ENCODE measurements around the gene IER5L. TPM values are rescaled to one million over a fixed set of nuclear protein-coding genes. Genes with fewer than 3 reads are reported as not detected.

Gene IER5L
- total RNA-seq, 1 donor from 2014 or later, result 37.5 TPM

DNA sequence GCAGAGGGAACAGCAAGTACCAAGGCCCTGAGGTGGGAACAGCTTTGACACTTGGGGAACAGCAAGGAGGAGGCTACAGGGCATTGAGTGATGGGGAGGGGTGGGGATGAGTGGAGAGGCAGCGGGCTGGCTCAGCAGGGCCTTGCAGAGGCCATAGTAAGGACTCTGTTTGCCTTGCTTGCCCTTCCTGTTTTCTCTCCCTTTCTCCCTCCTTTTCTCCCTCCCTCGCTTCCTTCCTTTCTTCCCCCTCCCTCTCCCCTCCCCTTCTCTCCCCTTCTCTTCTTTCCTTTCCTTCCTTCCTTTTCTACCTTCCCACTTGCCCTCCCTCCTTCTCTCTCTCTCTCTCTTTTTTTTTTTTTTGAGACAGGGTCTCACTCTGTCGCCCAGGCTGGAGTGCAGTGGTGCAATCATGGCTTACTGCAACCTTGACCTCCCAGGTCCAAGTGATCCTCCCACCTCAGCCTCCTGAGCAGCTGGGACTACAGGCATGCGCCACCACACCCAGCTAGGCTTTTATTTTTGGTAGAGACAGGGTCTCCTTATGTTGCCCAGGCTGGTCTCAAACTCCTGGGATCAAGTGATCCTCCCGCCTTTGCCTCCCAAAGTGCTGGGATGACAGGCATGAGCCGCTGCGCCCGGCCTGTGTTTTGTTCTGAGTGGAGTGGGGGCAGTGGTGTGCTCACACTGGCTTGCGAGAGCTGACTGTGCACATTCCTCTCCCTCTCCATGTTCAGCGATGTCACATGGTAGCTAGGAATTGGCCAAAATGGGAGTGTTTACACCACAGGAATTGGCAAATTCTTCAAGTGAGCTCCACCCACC, 17.1 kb downstream of the IER5L start:
- Mint-ChIP-seq H3K4me3 (no peak overlapping the region), H3K9me3 (peaks cover 4% of the 10 kb centered on the region), H3K27me3 (no peaks in the 10 kb centered on the region), H3K36me3 (peaks cover 4% of the 10 kb centered on the region), H3K4me1 (ENCODE audit: unreplicated experiment) (peaks cover 12% of the 10 kb centered on the region), H3K27ac (peak overlapping the region; percentile 65)
- TF ChIP-seq, protein P1, sequence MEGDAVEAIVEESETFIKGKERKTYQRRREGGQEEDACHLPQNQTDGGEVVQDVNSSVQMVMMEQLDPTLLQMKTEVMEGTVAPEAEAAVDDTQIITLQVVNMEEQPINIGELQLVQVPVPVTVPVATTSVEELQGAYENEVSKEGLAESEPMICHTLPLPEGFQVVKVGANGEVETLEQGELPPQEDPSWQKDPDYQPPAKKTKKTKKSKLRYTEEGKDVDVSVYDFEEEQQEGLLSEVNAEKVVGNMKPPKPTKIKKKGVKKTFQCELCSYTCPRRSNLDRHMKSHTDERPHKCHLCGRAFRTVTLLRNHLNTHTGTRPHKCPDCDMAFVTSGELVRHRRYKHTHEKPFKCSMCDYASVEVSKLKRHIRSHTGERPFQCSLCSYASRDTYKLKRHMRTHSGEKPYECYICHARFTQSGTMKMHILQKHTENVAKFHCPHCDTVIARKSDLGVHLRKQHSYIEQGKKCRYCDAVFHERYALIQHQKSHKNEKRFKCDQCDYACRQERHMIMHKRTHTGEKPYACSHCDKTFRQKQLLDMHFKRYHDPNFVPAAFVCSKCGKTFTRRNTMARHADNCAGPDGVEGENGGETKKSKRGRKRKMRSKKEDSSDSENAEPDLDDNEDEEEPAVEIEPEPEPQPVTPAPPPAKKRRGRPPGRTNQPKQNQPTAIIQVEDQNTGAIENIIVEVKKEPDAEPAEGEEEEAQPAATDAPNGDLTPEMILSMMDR (conservative IDR thresholded peaks at IDR 0.05), result no peak
- DNase-seq (ENCODE audit: extremely low spot score, unreplicated experiment), result no peak

DNA sequence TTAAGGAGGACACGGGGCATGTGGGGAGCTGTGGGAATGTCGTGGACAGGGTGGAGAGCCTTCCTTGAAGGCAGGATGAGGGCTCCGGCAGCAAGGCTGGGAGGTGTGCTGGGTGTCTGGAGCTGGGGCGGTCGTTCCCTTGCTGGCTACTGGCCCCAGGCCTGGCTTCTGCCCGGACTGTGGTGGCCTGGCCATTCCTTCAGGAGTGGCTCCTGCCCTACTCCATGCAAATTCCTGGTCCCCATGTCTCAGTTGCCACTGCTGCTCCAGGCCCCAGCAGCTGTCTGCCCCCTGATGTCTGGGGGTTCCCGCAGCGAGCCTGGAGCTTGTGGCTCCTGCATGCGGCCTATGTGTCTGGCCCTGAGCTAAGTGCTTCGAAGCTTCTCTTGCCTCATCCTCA, 21.9 kb downstream of the IER5L start:
- Mint-ChIP-seq H3K9me3 (peaks cover under 1% of the 10 kb centered on the region), H3K4me3 (no peak overlapping the region), H3K4me1 (ENCODE audit: unreplicated experiment) (peaks cover 5% of the 10 kb centered on the region), H3K36me3 (peaks cover 7% of the 10 kb centered on the region), H3K27ac (no peak overlapping the region), H3K27me3 (no peaks in the 10 kb centered on the region)
- peak; percentile 63 for DNase-seq (ENCODE audit: extremely low spot score, unreplicated experiment)
- TF ChIP-seq, protein P1 (conservative IDR thresholded peaks at IDR 0.05), result no peak

DNA sequence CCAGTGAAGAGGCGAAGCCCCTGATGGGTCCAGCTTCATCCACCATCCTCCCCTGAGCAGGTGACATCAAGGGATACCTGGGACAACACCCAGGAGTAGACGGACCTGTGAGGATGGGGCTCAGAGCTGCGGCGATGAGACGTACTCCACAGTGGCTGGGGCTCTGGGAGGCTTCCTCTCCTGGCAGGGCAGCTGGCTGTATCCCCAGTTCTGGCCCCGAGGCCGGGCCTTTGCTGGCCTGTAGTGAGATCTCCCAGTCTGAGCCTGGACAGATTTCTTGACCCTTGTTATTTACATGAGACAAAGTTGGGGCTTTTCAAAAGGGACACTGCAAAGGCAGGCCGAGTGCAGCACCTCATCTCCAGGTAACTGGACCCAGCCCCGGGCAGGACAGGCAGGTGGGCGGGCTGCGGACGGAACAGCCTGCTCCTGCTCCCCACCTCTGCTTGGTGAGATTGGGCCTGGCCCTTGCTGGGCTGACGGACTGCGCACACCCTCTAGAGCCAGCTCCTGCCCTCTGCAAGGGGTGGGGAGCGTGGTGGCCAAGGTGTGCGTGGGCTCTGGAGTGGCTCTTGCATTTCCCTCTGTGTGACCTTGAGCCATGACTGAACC, 23.1 kb downstream of the IER5L start:
- Mint-ChIP-seq H3K27ac (no peak overlapping the region), H3K4me3 (no peak overlapping the region), H3K4me1 (ENCODE audit: unreplicated experiment) (peaks cover 7% of the 10 kb centered on the region), H3K9me3 (no peaks in the 10 kb centered on the region), H3K36me3 (peaks cover 8% of the 10 kb centered on the region), H3K27me3 (no peaks in the 10 kb centered on the region)
- TF ChIP-seq, protein P1 (conservative IDR thresholded peaks at IDR 0.05), result no peak
- DNase-seq (ENCODE audit: extremely low spot score, unreplicated experiment), result no peak

DNA sequence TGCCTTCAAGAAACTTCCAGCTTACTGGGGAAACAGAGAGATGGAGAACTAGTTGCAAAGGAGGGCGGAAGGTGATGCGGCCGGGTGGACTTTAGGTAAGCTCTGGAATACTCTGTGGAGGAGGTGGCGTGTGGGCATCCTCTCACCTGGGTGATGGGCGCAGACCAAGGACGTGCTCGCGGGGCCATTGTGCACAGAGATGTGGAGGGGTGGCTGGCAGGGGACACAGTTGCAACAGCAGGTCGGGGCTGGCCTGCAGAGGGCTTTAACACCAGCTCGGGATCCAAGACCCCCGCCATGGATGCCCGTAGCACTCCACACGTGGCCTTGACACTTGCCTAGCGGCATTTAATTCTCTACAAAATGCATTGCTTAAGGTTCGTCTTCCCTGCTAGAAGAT, 26.6 kb downstream of the IER5L start:
- peaks cover 8% of the 10 kb centered on the region for H3K36me3 Mint-ChIP-seq
- DNase-seq (ENCODE audit: extremely low spot score, unreplicated experiment), result no peak
- no peak overlapping the region for H3K4me3 Mint-ChIP-seq
- H3K9me3 Mint-ChIP-seq, result no peaks in the 10 kb centered on the region
- TF ChIP-seq, protein P1 (conservative IDR thresholded peaks at IDR 0.05), result no peak
- no peaks in the 10 kb centered on the region for H3K27me3 Mint-ChIP-seq
- peak overlapping the region; percentile 53 for H3K27ac Mint-ChIP-seq
- peaks cover 20% of the 10 kb centered on the region for H3K4me1 Mint-ChIP-seq (ENCODE audit: unreplicated experiment)

DNA sequence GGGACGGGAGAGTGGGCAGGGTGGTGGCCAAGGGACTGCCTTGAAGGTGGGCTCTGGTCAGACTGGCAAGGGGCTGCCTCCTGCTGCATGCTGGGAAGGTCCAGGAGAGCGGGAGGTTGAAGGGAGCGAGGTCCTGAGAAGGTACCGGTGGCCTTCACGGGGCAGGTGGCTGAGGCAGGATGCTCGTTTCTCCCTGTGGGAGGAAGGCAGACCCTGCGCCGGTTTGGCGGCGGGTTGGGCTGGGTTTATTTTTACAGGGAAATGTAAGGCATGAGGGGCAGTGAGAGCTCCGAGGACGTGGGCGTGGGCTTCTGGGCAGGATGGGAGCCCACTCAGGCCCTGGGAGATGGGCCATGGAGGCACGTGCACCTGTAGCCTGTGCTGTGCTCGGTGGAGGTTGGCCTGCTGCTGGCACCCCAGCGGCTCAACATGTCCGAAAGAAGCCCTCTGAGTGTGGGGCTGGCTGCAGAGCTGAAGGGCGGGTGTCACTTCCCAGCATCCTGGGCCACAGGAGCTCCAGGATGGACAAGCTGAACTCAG, 27.3 kb downstream of the IER5L start:
- Mint-ChIP-seq H3K4me1 (ENCODE audit: unreplicated experiment) (peaks cover 25% of the 10 kb centered on the region), H3K9me3 (no peaks in the 10 kb centered on the region), H3K27ac (no peak overlapping the region), H3K27me3 (no peaks in the 10 kb centered on the region), H3K4me3 (no peak overlapping the region), H3K36me3 (peaks cover 8% of the 10 kb centered on the region)
- no peak for DNase-seq (ENCODE audit: extremely low spot score, unreplicated experiment)
- TF ChIP-seq, protein P1 (conservative IDR thresholded peaks at IDR 0.05), result no peak
